ENCODE data around the gene KLC4. TPM values are rescaled to one million over a fixed set of nuclear protein-coding genes. Genes with fewer than 3 reads are reported as not detected.

The KLC4 gene
- total and polyA plus RNA-seq, 2 donors from 2014 or later = 33.7 to 39.0 TPM

GRCh38 chr6:43076464-43077332 is 17.3 kb downstream of the KLC4 start:
- intact Hi-C loops (cut with DNase I) = no loop called here

GRCh38 chr6:43077333-43077809 is 17.9 kb downstream of the KLC4 start:
- Histone ChIP-seq H3K36me3 (ENCODE audit: control insufficient read depth in 2 of 3, insufficient read depth in 3 of 3, low read length in 3 of 3) (peaks cover 0 to 3% (median 2%) of the 10 kb centered on the region in 3 donors), H3K4me1 (ENCODE audit: control insufficient read depth in 2 of 3, insufficient read depth in 2 of 3, low read depth in 1 of 3, low read length in 3 of 3) (peaks cover 0 to 6% (median 0%) of the 10 kb centered on the region in 3 donors), H3K9ac (ENCODE audit: low read length in 3 of 3) (peak overlapping the region in 2 of 3 donors; percentile 32 to 61), H3K27ac (ENCODE audit: low read depth in 2 of 2, low read length in 2 of 2) (no peak overlapping the region), H3K9me3 (ENCODE audit: control insufficient read depth in 2 of 3, insufficient read depth in 1 of 3, low read length in 3 of 3) (no peaks in the 10 kb centered on the region), H3K27me3 (ENCODE audit: control insufficient read depth, insufficient read depth, low read length) (no peaks in the 10 kb centered on the region), H3K4me3 (ENCODE audit: low read length in 3 of 3) (peak overlapping the region; percentile 64 to 73 (median 65))
- TF ChIP-seq CTCF (IDR thresholded peaks at IDR 0.05; ENCODE audit: borderline replicate concordance, extremely low read depth, insufficient read depth) = no peak
- DNase-seq (peak in 1 of 5 donors; percentile 4), FAIRE-seq (no peak)
- intact Hi-C loops (cut with DNase I) = no loop called here

More at GRCh38 chr6:43076464-43077332, 17.3 kb downstream of the KLC4 start:
- Histone ChIP-seq H3K27ac (ENCODE audit: low read depth in 2 of 2, low read length in 2 of 2) (peak overlapping the region in 1 of 2 donors; percentile 28), H3K9ac (ENCODE audit: low read length in 3 of 3) (peak overlapping the region; percentile 32 to 64 (median 61)), H3K4me3 (ENCODE audit: low read length in 3 of 3) (peak overlapping the region; percentile 64 to 73 (median 65)), H3K4me1 (ENCODE audit: control insufficient read depth in 2 of 3, insufficient read depth in 2 of 3, low read depth in 1 of 3, low read length in 3 of 3) (peaks cover 0 to 6% (median 0%) of the 10 kb centered on the region in 3 donors), H3K36me3 (ENCODE audit: control insufficient read depth in 2 of 3, insufficient read depth in 3 of 3, low read length in 3 of 3) (peaks cover 0 to 5% (median 2%) of the 10 kb centered on the region in 3 donors), H3K9me3 (ENCODE audit: control insufficient read depth in 2 of 3, insufficient read depth in 1 of 3, low read length in 3 of 3) (no peaks in the 10 kb centered on the region), H3K27me3 (ENCODE audit: control insufficient read depth, insufficient read depth, low read length) (no peaks in the 10 kb centered on the region)
- no peak for TF ChIP-seq CTCF (IDR thresholded peaks at IDR 0.05; ENCODE audit: borderline replicate concordance, extremely low read depth, insufficient read depth)
- DNase-seq (peak; percentile 79 to 85 (median 83)), FAIRE-seq (no peak)

- Histone ChIP-seq H3K4me1 (ENCODE audit: control insufficient read depth in 2 of 3, insufficient read depth in 2 of 3, low read depth in 1 of 3, low read length in 3 of 3) (peaks cover 0 to 6% (median 0%) of the 10 kb centered on the region in 3 donors), H3K4me3 (ENCODE audit: low read length in 3 of 3) (peak overlapping the region in 2 of 3 donors; percentile 65 to 73), H3K27me3 (ENCODE audit: control insufficient read depth, insufficient read depth, low read length) (no peaks in the 10 kb centered on the region), H3K9ac (ENCODE audit: low read length in 3 of 3) (peak overlapping the region in 1 of 3 donors; percentile 61), H3K27ac (ENCODE audit: low read depth in 2 of 2, low read length in 2 of 2) (no peak overlapping the region), H3K9me3 (ENCODE audit: control insufficient read depth in 2 of 3, insufficient read depth in 1 of 3, low read length in 3 of 3) (no peaks in the 10 kb centered on the region), H3K36me3 (ENCODE audit: control insufficient read depth in 2 of 3, insufficient read depth in 3 of 3, low read length in 3 of 3) (peaks cover 0 to 2% (median 0%) of the 10 kb centered on the region in 3 donors)
- DNase-seq (peak; percentile 32 to 84 (median 61)), FAIRE-seq (no peak)
- intact Hi-C loops (cut with DNase I) = no loop called here
- no peak for TF ChIP-seq CTCF (IDR thresholded peaks at IDR 0.05; ENCODE audit: borderline replicate concordance, extremely low read depth, insufficient read depth)
These were observed 18.6 kb downstream of the KLC4 start for GRCh38 chr6:43077981-43078511.

Measured in kidney (tissue), 14 donors.